ENCODE results near the gene NRL.
A peak's percentile ranks its signal among the peaks of the same experiment; 100 is the strongest.

The NRL gene

GRCh38 chr14:24114532-24115421 lies at the start of gene NRL, which contains the start of gene DCAF11:
TSS of gene NRL (minus strand) at chr14:24114949. CDS start at chr14:24082848, 32,101 bp downstream.
TSS of gene DCAF11 (plus strand) at chr14:24114777. CDS start at chr14:24115595, 818 bp downstream.
- peak; percentile 98 for DNase-seq

GRCh38 chr14:24162093-24162492 lies 47.3 kb upstream of the NRL start:
- DNase-seq, result no peak

- DNase-seq, result peak; percentile 97
Observed at GRCh38 chr14:24160850-24161804, 46.4 kb upstream of the NRL start, which contains the start of gene IRF9. TSS of gene IRF9 (plus strand) at chr14:24161265. CDS start at chr14:24162145, 880 bp downstream.

- DNase-seq, result no peak
Observed at GRCh38 chr14:24160499-24160849, 45.7 kb upstream of the NRL start.

GRCh38 chr14:24159777-24160498 lies 45.2 kb upstream of the NRL start:
- no peak for DNase-seq

- no peak for DNase-seq
Observed at GRCh38 chr14:24157331-24157730, 42.6 kb upstream of the NRL start.

GRCh38 chr14:24156840-24157239 lies 42.1 kb upstream of the NRL start:
- DNase-seq, result no peak

GRCh38 chr14:24155100-24155499 lies 40.4 kb upstream of the NRL start:
- no peak for DNase-seq

GRCh38 chr14:24151404-24152080 lies 36.8 kb upstream of the NRL start:
- DNase-seq, result no peak

- DNase-seq, result no peak
Observed at GRCh38 chr14:24150993-24151392, 36.2 kb upstream of the NRL start.

GRCh38 chr14:24150567-24150966 lies 35.8 kb upstream of the NRL start:
- DNase-seq, result no peak

GRCh38 chr14:24150061-24150460 lies 35.3 kb upstream of the NRL start:
- no peak for DNase-seq

- DNase-seq, result no peak
Observed at GRCh38 chr14:24149302-24149969, 34.7 kb upstream of the NRL start.

GRCh38 chr14:24147761-24148428 lies 33.1 kb upstream of the NRL start:
- no peak for DNase-seq

GRCh38 chr14:24146978-24147760 lies 32.4 kb upstream of the NRL start, which contains the start of gene RNF31:
TSS of gene RNF31 (plus strand) at chr14:24147498. CDS start at chr14:24147699, 201 bp downstream.
- DNase-seq, result peak; percentile 98

GRCh38 chr14:24146453-24146977 lies 31.8 kb upstream of the NRL start, which contains the start of gene PSME2:
TSS of gene PSME2 (minus strand) at chr14:24146610. CDS start at chr14:24146581, 29 bp downstream.
- peak; percentile 77 for DNase-seq

GRCh38 chr14:24145690-24146452 lies 31.1 kb upstream of the NRL start:
- DNase-seq, result no peak

GRCh38 chr14:24145219-24145618 lies 30.5 kb upstream of the NRL start:
- DNase-seq, result no peak

- DNase-seq, result no peak
Observed at GRCh38 chr14:24144451-24144850, 29.7 kb upstream of the NRL start.

Data from activated gamma-delta T cell treated with Interleukin-2 at 50 U/mL for 16 hours (primary cell).